Measurements from ENCODE around the gene PTGDS.

PTGDS gene

DNA sequence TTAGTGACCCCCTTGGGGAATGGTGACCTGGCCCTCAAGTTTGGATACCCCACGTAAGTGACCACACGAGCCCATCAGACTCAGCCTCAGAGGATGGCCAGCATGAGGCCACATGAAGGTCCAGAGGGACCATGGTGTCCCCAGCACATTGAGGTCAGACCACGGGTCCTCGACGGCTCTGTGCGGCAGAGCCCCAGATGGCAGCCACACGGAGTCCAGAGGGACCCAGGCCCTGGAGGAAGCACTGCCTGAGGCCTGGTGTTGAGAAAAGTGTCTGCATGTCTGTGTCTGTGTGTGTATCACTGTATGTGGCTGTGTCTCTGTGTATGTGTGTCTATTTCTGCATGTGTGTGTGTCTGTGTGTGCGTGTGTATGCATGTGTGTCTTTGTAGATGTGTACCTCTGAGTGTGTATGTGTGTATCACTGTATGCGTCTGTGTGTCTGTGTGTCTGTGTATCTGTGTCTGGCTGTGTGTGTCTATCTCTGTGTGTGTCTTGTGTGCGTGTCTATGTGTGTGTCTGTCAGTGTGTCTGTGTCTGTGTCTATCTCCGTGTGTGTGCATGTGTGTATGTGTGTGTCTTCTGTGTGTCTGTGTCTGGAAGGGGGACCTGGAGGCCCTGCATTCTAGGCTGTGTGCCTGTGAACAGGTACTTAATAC, 6.5 kb downstream of the PTGDS start (continued):
- TF ChIP-seq, protein P1, sequence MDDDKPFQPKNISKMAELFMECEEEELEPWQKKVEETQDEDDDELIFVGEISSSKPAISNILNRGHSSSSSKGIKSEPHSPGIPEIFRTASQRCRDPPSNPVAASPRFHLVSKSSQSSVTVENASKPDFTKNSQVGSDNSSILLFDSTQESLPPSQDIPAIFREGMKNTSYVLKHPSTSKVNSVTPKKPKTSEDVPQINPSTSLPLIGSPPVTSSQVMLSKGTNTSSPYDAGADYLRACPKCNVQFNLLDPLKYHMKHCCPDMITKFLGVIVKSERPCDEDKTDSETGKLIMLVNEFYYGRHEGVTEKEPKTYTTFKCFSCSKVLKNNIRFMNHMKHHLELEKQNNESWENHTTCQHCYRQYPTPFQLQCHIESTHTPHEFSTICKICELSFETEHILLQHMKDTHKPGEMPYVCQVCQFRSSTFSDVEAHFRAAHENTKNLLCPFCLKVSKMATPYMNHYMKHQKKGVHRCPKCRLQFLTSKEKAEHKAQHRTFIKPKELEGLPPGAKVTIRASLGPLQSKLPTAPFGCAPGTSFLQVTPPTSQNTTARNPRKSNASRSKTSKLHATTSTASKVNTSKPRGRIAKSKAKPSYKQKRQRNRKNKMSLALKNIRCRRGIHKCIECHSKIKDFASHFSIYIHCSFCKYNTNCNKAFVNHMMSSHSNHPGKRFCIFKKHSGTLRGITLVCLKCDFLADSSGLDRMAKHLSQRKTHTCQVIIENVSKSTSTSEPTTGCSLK (tag by site-specific recombination; IDR thresholded peaks at IDR 0.05): no peak
- TF ChIP-seq, protein P2, sequence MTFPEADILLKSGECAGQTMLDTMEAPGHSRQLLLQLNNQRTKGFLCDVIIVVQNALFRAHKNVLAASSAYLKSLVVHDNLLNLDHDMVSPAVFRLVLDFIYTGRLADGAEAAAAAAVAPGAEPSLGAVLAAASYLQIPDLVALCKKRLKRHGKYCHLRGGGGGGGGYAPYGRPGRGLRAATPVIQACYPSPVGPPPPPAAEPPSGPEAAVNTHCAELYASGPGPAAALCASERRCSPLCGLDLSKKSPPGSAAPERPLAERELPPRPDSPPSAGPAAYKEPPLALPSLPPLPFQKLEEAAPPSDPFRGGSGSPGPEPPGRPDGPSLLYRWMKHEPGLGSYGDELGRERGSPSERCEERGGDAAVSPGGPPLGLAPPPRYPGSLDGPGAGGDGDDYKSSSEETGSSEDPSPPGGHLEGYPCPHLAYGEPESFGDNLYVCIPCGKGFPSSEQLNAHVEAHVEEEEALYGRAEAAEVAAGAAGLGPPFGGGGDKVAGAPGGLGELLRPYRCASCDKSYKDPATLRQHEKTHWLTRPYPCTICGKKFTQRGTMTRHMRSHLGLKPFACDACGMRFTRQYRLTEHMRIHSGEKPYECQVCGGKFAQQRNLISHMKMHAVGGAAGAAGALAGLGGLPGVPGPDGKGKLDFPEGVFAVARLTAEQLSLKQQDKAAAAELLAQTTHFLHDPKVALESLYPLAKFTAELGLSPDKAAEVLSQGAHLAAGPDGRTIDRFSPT (tag by site-specific recombination; IDR thresholded peaks at IDR 0.05): no peak
- TF ChIP-seq KLF1 (tag by site-specific recombination; IDR thresholded peaks at IDR 0.05) (peak; percentile 25; the same call in 1 of the 2 replicates), ZNF350 (tag by site-specific recombination; IDR thresholded peaks at IDR 0.05) (no peak), SCRT2 (tag by site-specific recombination; IDR thresholded peaks at IDR 0.05) (no peak), ZNF112 (tag by site-specific recombination; IDR thresholded peaks at IDR 0.05) (no peak), ZNF654 (tag by site-specific recombination; IDR thresholded peaks at IDR 0.05; ENCODE audit: low read depth) (no peak), ZNF132 (tag by site-specific recombination; IDR thresholded peaks at IDR 0.05; ENCODE audit: borderline replicate concordance) (no peak), ZNF157 (tag by site-specific recombination; IDR thresholded peaks at IDR 0.05) (no peak), ZNF830 (tag by site-specific recombination; IDR thresholded peaks at IDR 0.05; ENCODE audit: low read depth) (no peak), ZNF335 (tag by site-specific recombination; conservative IDR thresholded peaks at IDR 0.05) (no peak), ZNF76 (tag by site-specific recombination; IDR thresholded peaks at IDR 0.05; ENCODE audit: borderline replicate concordance, low read depth) (no peak), ZNF544 (tag by site-specific recombination; IDR thresholded peaks at IDR 0.05) (0 out of 2 replicates have a peak, but pooled peaks have one; percentile 53), ZNF274 (IDR thresholded peaks at IDR 0.05; ENCODE audit: low read length) (no peak), ZNF274 (tag by site-specific recombination; IDR thresholded peaks at IDR 0.05; ENCODE audit: borderline replicate concordance) (no peak), ZFHX2 (tag by site-specific recombination; conservative IDR thresholded peaks at IDR 0.05) (no peak)
- TF ChIP-seq, protein P3, sequence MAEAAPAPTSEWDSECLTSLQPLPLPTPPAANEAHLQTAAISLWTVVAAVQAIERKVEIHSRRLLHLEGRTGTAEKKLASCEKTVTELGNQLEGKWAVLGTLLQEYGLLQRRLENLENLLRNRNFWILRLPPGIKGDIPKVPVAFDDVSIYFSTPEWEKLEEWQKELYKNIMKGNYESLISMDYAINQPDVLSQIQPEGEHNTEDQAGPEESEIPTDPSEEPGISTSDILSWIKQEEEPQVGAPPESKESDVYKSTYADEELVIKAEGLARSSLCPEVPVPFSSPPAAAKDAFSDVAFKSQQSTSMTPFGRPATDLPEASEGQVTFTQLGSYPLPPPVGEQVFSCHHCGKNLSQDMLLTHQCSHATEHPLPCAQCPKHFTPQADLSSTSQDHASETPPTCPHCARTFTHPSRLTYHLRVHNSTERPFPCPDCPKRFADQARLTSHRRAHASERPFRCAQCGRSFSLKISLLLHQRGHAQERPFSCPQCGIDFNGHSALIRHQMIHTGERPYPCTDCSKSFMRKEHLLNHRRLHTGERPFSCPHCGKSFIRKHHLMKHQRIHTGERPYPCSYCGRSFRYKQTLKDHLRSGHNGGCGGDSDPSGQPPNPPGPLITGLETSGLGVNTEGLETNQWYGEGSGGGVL (tag by site-specific recombination; IDR thresholded peaks at IDR 0.05): no peak
- TF ChIP-seq, protein P4, sequence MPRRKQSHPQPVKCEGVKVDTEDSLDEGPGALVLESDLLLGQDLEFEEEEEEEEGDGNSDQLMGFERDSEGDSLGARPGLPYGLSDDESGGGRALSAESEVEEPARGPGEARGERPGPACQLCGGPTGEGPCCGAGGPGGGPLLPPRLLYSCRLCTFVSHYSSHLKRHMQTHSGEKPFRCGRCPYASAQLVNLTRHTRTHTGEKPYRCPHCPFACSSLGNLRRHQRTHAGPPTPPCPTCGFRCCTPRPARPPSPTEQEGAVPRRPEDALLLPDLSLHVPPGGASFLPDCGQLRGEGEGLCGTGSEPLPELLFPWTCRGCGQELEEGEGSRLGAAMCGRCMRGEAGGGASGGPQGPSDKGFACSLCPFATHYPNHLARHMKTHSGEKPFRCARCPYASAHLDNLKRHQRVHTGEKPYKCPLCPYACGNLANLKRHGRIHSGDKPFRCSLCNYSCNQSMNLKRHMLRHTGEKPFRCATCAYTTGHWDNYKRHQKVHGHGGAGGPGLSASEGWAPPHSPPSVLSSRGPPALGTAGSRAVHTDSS (tag by site-specific recombination; IDR thresholded peaks at IDR 0.05): no peak
- TF ChIP-seq, protein P5, sequence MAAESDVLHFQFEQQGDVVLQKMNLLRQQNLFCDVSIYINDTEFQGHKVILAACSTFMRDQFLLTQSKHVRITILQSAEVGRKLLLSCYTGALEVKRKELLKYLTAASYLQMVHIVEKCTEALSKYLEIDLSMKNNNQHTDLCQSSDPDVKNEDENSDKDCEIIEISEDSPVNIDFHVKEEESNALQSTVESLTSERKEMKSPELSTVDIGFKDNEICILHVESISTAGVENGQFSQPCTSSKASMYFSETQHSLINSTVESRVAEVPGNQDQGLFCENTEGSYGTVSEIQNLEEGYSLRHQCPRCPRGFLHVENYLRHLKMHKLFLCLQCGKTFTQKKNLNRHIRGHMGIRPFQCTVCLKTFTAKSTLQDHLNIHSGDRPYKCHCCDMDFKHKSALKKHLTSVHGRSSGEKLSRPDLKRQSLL (tag by site-specific recombination; IDR thresholded peaks at IDR 0.05): no peak
- TF ChIP-seq, protein P6, sequence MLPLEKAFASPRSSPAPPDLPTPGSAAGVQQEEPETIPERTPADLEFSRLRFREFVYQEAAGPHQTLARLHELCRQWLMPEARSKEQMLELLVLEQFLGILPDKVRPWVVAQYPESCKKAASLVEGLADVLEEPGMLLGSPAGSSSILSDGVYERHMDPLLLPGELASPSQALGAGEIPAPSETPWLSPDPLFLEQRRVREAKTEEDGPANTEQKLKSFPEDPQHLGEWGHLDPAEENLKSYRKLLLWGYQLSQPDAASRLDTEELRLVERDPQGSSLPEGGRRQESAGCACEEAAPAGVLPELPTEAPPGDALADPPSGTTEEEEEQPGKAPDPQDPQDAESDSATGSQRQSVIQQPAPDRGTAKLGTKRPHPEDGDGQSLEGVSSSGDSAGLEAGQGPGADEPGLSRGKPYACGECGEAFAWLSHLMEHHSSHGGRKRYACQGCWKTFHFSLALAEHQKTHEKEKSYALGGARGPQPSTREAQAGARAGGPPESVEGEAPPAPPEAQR (tag by site-specific recombination; IDR thresholded peaks at IDR 0.05): no peak

Data from HEK293 (cell line).